Measurements from ENCODE around the gene CREBRF.
"Not testable (repeated sequence)": the region's sequence is repeated elsewhere in the genome, so short reads cannot be mapped to it uniquely, and the experiment has no call there.

Gene CREBRF

DNA sequence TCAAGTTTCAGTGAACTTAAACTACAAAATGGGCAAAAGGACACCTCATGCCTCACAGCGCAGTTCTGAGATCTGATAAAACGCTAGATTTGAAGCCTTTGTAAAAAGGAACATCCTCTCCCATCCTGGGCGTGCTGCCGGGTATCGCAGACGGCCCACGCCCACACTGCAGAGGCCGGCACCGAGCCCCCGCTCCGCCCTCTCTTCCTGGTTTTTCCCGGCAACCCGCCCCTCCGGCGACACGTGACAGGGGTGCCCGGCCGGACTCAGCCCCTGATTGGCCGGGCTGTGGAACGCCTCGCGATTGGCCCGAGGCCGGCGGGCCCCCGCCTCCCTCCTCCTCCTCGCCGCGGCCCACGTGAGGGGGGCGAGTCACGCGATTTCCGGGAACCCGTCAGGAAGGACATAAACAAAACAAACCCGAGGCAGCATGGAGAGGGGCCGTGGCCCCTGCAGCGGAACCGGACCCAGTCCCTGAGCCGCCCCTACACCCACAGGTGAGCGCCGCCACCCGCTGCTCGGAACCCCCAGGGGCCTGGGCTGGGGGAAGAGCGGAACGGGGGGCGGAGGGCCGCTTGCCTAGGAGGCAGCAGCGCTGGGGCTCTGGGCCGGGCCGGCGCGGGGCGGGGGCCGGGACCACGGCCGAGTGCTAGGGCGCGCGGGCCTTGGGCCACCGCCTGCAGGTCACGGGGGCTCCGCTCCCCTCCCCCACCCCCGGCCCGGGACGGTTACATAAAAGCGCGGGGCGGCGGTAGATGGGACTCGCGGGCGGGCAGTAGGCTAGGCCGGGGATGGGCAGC, at the start of gene CREBRF:
TSS of gene CREBRF (plus strand) at position 370 of the 800 bp plus-strand sequence. CDS start 24,424 bp downstream, outside the sequence.
- peak; percentile 86 for DNase-seq

- DNase-seq: no peak
Measured at GRCh38 chr5:173010021-173010420, 46.1 kb upstream of the CREBRF start.

GRCh38 chr5:173010547-173011464, 45.3 kb upstream of the CREBRF start:
- no peak for DNase-seq

DNA sequence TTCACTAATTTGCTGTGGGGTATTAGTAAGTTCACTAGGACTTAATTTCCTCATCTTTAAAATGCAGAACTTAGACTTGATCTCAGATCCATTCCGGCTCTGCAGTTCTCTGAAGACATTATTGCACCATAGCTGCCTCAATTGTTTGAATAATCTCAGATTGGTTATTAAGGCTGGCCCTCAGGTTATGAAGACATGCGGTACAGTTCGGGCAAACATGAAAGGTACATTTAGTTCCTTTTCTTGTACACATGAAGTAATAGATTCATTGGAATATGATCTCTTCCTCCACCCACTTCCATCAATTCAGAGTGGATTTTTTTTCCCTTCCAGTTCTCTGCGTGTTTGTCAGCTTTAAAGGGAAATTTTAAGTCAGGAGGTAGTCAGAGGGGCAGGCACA, 44.6 kb upstream of the CREBRF start:
- no peak for DNase-seq

DNA sequence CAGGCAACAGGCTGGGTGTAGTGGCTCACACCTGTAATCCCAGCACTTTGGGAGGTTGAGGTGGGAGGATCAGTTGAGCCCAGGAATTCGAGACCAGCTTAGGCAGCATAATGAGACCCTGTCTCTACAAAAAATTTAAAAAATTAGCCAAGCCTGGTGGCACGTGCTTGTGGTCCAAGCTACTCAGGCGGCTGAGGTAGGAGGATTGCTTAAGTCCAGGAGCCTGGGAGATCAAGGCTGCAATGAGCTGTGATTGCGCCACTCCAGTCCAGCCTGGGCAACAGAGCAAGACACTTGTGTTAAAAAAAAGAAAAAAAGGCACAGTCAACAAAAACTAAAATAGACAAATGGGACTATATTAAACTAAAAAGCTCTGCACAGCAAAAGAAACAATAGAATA, 43.3 kb upstream of the CREBRF start:
- no peak for DNase-seq

DNA sequence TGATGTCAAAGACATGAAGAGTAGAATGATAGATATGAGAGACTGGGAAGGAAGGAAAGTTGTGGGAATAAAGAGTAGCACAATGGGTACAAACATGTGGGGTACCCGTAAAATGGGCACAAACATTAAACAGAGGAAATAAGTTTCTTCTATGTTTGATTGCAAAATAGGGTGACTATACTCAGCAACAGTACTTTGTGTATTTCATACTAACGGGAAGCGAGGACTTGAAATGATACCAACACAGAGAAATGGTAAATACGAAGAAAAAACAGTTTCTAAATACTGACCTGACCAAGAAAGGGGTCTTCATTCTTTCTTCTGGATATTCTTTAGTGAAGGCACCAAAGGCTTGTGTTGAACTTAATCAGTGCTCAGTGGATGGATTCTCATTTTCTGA, 41.5 kb upstream of the CREBRF start:
- DNase-seq: no peak

GRCh38 chr5:173015192-173015591, 41.0 kb upstream of the CREBRF start:
- DNase-seq: no peak

DNA sequence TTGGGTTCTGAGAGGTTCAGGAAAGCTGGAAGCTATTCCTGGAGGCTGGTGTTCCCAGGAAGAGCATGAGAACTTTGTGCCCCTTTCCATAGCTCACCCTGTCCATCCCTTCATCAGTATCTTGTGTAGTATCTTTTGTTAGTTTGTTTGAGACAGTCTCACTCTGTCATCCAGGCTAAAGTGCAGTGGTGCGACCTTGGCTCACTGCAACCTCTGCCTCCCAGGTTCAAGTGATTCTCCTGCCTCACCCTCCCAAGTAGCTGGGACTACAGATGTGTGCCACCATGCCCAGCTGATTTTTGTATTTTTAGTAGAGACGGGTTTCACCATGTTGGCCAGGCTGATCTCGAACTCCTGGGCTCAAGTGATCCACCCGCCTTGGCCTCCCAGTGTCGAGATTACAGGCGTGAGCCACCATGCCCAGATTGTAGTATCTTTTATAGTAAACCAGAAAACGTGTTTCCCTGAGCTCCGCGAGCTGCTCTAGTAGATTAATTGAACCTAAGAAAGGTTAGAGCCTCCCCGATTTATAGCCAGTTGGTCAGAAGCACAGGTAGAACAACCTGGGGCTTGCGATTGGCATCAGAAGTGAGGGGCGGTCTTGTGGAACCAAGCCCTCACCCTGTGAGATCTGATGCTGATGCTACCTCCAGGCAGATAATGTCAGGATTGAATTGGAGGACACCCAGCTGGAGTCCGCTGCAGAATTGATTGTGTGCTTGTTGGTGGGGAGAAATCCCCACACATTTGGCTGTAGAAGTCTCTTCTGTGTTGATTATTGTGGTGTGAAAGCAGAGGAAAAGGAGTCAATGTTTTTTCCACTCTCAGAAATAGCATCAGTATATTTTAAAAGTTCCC, 40.3 kb upstream of the CREBRF start:
- DNase-seq: no peak

DNA sequence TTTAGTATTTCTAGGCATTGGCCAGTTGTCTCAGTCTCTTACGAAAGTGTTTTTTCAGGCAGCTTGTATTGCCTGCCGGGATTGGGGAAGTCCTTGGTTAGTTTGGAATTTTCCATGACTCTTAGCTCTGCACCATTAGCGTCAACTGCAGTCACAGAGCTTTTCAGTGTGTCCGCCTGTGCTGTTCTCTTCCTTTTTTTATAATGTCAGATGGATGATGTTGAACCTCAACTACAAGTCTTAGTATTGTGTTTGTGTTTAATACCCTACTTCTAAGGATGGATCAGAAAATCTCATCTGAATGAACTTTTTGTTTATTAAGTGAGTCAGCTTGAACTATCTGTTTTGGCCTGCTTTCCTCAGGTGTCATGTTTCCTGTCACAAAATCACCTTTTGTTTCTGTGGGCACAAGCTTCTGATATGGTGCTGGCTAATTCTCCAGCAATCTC, 39.5 kb upstream of the CREBRF start:
- no peak for DNase-seq

DNA sequence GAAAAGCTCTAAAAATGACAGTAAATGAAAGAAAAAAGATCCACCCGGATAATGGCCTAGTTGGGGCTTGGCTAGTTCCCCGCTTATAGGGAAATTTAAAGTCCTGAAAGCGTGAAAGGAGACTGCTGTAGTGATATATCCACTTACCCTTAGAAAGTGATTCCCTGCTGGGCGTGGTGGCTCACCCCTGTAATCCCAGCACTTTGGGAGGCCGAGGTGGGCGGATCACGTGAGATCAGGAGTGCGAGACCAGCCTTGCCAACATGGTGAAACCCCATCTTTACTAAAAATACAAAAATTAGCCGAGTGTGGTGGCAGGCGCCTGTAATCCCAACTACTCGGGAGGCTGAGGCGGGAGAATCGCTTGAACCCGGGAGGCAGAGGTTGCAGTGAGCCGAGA, 39.1 kb upstream of the CREBRF start:
- DNase-seq: not testable (repeated sequence)

GRCh38 chr5:173018358-173018757, 37.8 kb upstream of the CREBRF start:
- no peak for DNase-seq

DNA sequence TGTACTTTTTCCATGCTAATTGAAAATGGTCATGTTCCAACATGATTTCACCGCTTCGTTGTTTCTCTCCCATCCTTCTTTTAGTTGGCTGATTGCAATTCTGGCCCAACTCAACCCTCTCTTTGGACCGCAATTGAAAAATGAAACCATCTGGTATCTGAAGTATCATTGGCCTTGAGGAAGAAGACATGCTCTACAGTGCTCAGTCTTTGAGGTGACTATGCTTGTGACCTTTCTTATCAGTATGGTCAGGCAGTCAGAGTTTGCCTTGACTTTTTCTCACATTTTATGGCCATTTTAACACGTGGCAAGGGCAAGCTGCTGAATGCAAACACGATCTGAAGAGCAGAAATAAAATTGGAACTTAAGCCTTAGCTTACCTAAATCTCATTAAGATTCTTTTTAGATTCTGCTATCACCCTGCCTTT, 36.0 kb upstream of the CREBRF start:
- no peak for DNase-seq

GRCh38 chr5:173020643-173021042, 35.5 kb upstream of the CREBRF start:
- no peak for DNase-seq

- no peak for DNase-seq
Measured at GRCh38 chr5:173025651-173026050, 30.5 kb upstream of the CREBRF start.

GRCh38 chr5:173027905-173028304, 28.2 kb upstream of the CREBRF start:
- no peak for DNase-seq

GRCh38 chr5:173028811-173029327, 27.3 kb upstream of the CREBRF start:
- DNase-seq: no peak

GRCh38 chr5:173029499-173029921, 26.6 kb upstream of the CREBRF start:
- DNase-seq: no peak

DNA sequence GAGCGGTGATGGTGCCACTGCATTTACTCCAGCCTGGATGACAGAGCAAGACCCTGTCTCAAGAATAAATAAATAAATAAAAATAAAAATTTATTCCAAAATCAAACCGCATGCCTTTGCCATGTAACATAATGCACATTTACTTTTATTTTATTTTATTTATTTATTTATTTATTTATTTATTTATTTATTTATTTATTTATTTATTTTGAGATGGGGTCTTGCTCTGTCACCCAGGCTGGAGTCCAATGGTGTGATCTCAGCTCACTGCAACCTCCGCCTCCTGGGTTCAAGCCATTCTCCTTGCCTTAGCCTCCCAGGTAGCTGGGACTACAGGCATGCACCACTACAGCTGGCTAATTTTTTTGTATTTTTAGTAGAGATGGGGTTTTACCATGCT, 24.1 kb upstream of the CREBRF start:
- DNase-seq: not testable (repeated sequence)

DNA sequence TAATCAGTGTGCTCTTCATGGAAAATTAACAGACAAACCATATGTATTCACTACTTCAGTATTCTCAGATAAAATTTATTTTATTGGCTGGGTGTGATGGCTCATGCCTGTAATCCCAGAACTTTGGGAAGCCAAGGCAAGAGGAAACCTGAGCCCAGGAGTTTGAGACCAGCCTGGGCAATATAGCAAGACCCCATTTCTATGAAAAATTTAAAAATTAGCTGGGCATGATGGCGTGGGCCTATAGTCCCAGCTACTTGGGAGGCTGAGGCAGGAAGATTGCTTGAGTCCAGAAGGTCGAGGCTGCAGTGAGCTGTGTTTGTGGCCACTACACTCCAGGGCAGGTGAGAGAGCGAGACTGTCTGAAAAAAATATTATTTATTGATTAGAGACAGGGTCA, 23.4 kb upstream of the CREBRF start:
- DNase-seq: no peak

- no peak for DNase-seq
Measured at GRCh38 chr5:173033923-173034322, 22.2 kb upstream of the CREBRF start.

GRCh38 chr5:173035904-173036707, 20.0 kb upstream of the CREBRF start:
- DNase-seq: no peak

DNA sequence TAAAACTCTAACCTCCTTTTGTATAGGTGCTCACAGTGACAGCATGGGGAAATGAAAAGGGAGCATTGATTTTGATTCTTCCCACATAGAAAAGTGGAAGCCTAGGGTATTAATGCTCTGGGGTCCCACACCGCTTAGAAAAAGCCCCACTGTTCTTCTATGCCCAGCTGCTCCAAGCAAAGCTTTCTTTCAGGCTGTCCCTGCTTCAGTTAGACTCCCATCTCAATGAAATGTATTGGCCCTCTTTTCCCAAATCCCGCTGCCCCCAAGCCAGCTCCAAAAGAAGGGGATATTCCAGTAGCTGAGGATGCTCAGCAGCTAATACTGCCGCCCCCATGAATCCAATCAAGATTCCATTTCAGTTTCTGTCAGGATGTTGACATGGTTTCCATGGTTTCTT, 17.0 kb upstream of the CREBRF start:
- no peak for DNase-seq

Data from NCI-H1092 (cell line).